ENCODE results near the gene ACE2.
"Not testable (repeated sequence)": the region's sequence is repeated elsewhere in the genome, so short reads cannot be mapped to it uniquely, and the experiment has no call there.

The ACE2 gene

GRCh38 chrX:15600745-15601144, at the start of gene ACE2:
TSS of gene ACE2 (minus strand) at chrX:15600960. CDS start at chrX:15600911, 49 bp downstream.
- no peak for DNase-seq (ENCODE audit: low read depth)

DNA sequence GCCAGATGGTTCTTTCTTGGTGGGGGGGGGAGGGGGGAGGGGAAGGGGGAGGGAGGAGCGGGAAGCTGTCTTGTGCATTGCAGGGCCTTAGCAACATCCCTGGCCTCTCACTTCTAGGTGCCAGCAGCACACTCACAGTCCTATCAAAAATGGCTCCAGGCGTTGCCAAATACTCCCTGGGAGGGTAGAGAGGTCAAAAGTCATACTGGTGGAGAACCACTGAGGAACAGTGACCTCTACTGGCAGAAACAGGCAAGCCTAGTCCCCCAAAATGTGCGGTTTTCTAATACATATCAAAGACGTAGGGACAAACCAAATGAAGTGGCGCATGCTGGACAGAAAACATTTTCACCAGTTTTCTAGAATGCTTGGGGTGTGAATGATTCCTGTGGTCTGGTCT, 46.8 kb upstream of the ACE2 start:
- not testable (repeated sequence) for DNase-seq (ENCODE audit: low read depth)

- DNase-seq (ENCODE audit: low read depth), result no peak
Observed at GRCh38 chrX:15646543-15646942, 45.8 kb upstream of the ACE2 start.

DNA sequence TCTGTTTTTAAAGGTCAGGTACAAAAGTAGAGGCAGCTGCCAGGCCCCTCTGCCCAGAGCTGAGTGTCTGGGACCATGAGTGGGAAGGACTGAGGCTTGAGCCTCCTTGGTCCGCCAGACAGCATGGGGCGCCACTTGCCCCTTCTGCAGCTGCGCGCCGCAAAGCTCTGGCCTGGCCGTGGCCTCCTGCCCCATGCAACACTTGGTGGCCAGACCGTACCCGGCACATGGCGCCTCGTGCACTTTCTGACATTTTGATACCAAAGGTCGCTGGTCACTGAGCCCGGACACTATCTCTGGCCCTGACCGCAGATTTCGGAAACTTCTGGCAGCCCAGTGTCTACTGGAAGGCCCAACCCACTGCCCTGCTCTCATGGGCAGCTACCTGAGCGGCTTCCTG, 45.3 kb upstream of the ACE2 start:
- no peak for DNase-seq (ENCODE audit: low read depth)

DNA sequence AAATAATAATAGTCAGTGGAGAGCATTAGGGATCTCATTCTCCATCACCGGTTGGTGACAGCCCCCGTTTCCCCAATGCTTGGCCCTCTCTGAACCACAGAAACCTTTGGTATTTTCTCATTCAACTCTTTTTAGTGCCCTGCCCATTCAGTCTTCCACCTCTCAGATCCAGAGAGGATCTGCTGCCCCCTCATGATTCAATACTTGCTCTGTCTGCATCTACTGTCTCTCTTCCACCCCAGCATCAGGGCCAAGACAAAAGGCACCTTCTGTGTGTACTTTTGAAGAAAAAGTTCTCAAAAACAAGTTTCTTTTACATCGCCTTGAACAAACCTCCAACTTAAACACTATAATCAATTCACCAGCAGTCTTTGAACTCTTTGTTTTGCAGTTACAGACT, 44.5 kb upstream of the ACE2 start:
- no peak for DNase-seq (ENCODE audit: low read depth)

DNA sequence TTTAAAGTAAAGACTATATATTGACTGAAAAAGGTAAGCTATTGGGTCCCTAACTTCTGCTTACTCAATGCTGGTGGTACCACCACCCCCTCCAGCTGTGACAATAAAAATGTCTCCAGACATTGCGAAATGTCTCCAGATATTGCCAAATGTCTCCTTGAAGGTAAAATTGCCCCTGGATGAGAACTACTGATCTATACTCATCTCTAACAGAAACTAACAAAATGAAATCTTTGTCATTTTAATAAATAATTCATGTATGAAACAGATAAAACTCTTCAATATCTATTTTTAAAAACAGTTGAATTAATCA, 43.8 kb upstream of the ACE2 start:
- no peak for DNase-seq (ENCODE audit: low read depth)

- DNase-seq (ENCODE audit: low read depth), result no peak
Observed at GRCh38 chrX:15643786-15644559, 43.2 kb upstream of the ACE2 start.

GRCh38 chrX:15631637-15632036, 30.9 kb upstream of the ACE2 start:
- no peak for DNase-seq (ENCODE audit: low read depth)

DNA sequence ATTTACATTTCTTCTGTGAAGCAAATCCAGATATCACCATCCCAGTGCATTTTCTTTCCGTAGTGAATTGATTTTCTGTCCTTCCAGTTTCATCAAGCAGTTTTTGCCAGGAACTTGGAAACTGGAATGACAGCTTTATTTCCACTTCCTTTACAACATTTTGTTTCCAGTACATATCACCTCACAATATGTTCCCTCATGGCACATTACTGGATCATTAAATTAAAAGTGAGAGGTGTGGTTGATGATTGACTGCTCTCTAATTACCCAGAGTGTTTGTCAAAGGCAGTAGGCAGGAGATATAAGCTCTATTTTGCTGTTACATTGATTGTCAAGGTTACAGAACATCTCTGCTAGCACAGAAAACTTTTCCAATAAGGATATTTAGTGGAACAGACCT, 22.3 kb upstream of the ACE2 start:
- DNase-seq (ENCODE audit: low read depth), result no peak

DNA sequence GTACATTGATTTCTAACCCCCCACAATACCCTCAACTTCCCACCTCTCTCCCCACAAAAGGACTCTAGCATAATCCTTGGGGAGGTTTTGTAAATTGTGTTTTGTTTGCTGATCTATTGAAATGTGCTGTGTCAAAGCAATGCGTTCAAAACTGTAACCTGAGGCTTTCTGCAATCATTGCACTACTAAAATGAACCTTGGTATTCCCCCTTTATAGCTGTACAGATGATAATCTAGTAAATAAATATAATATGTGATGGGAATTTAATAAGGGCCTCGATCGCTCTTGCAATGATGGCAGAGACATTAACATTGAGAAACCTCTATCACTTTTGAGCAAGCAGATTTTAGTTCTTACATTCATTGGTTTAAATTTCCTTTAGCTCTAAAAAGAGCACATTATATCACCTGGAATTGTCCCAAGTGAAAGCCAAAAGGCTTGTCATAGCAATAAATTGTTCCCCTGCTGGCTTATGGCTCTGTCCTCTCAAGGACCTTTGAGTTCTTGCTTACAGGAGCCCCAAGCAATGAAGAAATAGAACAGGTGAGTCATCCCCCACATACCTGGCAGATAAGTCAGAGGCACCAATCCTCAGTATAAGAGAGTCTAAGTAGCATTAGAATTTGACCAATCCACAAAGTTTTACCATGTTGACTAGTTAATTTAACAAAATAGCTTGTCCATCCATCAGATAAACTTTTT, 18.4 kb upstream of the ACE2 start:
- DNase-seq (ENCODE audit: low read depth), result no peak

- no peak for DNase-seq (ENCODE audit: low read depth)
Observed at GRCh38 chrX:15617111-15617510, 16.4 kb upstream of the ACE2 start.

GRCh38 chrX:15616531-15616930, 15.8 kb upstream of the ACE2 start:
- no peak for DNase-seq (ENCODE audit: low read depth)

DNA sequence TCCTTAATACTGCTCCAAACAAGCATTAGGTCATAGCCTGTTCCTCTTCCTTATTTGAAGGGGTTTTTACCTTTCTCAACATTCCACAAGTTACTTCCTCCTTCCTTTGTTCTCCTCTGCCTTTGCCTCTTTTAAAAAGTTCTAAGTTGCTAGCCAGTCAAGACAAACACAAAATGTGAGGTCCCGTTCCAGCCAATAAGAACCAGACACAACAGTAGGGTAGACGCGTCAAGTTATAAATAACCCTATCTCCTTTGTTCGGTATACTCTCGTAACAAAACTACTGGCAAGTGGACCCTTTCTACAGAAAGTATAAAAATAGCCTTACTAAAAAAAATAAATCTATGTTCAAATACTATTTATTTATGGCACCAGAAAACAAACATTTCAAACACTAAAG, 6.3 kb upstream of the ACE2 start:
- no peak for DNase-seq (ENCODE audit: low read depth)

- DNase-seq (ENCODE audit: low read depth), result no peak
Observed at GRCh38 chrX:15606136-15606535, 5.4 kb upstream of the ACE2 start.

- DNase-seq (ENCODE audit: low read depth), result no peak
Observed at GRCh38 chrX:15605226-15605625, 4.5 kb upstream of the ACE2 start.

DNA sequence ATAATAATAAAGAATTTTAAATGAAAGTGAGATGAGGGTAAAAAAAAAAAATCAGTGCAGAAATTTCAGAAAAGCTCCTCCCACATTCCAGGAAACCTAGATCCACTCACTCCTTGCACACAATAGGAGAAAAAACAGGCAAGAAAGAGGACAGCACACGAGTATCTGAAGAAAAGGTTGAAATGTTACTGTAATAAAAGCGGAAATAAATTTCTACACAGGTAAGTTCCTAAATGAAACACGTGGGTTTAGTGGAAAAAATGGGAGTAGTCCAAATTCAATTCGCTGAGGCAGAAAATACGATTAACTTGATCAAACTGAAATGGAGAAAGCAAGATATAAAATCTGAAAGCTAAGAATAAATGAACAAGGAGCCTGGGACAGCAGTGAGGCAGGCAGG, 2.0 kb upstream of the ACE2 start:
- no peak for DNase-seq (ENCODE audit: low read depth)

DNA sequence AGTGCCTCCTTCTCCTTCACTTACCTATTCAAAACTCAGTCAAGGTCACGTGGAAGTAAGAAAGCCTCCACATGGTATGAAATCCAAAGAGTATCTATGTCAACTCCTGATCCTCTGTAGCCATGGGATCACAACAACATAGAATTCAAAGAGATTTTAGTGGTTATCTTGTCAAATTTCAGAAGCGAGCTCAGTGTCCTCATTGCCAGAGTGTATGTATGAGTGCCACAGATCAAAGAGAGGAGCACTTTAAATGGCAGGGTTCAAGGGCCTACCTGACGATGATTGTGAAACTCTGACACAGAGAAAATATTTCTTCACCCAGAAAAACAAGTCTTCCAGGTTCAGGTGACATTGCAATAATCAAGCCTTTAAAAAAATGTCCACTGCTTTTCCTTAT, 1.2 kb upstream of the ACE2 start:
- DNase-seq (ENCODE audit: low read depth), result no peak

- no peak for DNase-seq (ENCODE audit: low read depth)
Observed at GRCh38 chrX:15600049-15600448, 711 bp downstream of the ACE2 start.

GRCh38 chrX:15599461-15599860, 1.3 kb downstream of the ACE2 start:
- no peak for DNase-seq (ENCODE audit: low read depth)

DNA sequence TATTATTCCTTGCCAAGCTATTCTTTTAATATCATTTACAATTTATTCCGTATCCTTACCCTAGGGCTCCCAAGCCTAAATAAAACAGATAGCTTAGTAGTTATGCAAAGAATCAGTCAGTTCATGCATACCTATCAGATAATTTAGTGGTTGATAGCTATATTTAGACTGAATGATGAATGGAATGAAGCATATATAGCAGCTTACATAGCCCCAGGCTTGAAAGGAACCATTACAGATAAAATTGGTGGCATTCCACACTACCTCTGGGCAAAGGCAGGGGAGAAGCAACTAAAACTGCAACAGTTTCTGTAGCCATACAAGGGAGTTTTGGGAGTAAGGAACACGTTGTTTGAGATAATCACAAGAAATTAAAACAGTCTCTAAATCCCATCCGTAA, 2.7 kb downstream of the ACE2 start:
- DNase-seq (ENCODE audit: low read depth), result no peak

DNA sequence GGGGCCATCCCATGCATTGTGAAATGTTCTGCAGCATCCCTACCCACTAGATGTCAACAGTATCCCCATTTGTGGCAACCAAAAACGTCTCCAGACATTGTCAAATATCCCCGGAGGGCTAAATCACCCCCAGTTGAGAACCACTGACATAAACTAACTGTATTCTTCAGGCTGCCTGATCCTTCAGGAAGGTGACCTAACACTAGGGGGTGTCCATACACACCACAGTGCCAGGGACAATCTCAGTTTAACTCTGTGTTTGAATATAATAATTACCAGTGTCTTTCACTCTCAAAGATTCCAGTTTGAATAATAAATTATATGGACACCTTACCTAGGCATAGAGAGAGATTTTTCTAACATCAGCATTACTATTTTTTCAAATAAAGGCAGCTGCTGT, 6.4 kb downstream of the ACE2 start:
- no peak for DNase-seq (ENCODE audit: low read depth)

DNA sequence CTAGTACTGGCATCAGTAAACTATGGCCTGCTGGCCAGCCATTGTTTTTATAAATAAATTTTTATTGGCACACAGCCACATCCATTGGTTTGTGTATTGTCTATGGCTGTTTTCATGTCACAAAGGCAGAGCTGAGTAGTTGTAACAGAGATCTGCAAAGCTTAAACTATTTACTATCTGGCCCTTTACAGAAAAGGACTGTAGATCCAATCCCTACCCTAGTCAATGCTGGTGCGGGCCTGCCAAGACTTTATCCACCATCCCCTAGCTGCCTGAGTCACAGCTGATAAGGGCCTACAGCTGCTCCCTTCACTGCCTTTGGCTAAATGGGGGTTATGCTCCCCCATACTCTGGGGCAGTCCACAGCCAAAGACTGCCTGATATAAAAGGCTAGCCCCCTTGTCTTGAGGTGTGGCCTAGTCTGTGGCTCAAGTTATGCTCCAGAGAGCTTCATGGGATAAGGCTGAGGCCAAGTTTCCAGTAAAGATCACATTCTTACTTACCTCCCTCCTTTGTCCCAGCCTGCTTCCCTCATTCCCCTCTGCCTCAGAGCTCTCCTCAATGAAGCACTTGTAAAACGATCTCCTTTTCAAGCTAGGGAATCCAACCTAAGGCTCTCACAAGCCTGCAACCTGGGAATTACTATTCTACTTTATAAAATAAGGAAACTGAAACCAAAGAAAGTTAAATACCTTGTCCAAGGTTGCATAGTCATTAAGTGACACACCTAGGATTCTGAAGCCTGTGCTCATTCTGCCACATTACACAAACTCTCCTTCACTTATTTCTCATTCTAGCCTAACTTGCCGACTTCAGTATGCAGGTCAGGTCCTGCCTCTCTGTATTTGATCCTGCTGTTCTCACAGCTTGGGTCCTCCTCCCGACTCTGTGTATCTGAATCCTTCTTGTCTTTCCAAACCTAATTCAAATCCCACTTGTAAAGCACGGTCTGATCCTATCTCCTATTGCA, 20.7 kb downstream of the ACE2 start:
- DNase-seq (ENCODE audit: low read depth), result no peak

- no peak for DNase-seq (ENCODE audit: low read depth)
Observed at GRCh38 chrX:15576019-15576418, 24.7 kb downstream of the ACE2 start.
